ENCODE results near the gene TCF7L1. TPM values are rescaled to one million over a fixed set of nuclear protein-coding genes. Genes with fewer than 3 reads are reported as not detected.
"Not testable (repeated sequence)": the region's sequence is repeated elsewhere in the genome, so short reads cannot be mapped to it uniquely, and the experiment has no call there.

The TCF7L1 gene
- total RNA-seq, 2 experiments from 2014 or later, result 0.07 TPM; not detected in 1

- Mint-ChIP-seq H3K27me3 (ENCODE audit: low read depth) (no peaks in the 10 kb centered on the region), H3K4me1 (ENCODE audit: low read depth) (peaks cover 17% of the 10 kb centered on the region), H3K4me3 (no peak overlapping the region), H3K9me3 (no peaks in the 10 kb centered on the region), H3K27ac (peak overlapping the region; percentile 9), H3K36me3 (ENCODE audit: low read depth) (no peaks in the 10 kb centered on the region)
- intact Hi-C loops (cut with micrococcal nuclease), result no loop called here
- CTCF ChIA-PET, result interaction anchor here (1.2 to 6.9 kb wide), 5 partner anchors 8 to 225 kb away, joined by 3 to 61 read pairs (median 4); no protein-coding TSS in a partner anchor
- no peak for DNase-seq
Observed at GRCh38 chr2:85291425-85292023, 158.3 kb downstream of the TCF7L1 start.

- no peak for DNase-seq
- Mint-ChIP-seq H3K9me3 (no peaks in the 10 kb centered on the region), H3K27ac (no peak overlapping the region), H3K4me1 (ENCODE audit: low read depth) (peaks cover 13% of the 10 kb centered on the region), H3K36me3 (ENCODE audit: low read depth) (no peaks in the 10 kb centered on the region), H3K4me3 (no peak overlapping the region), H3K27me3 (ENCODE audit: low read depth) (no peaks in the 10 kb centered on the region)
- CTCF ChIA-PET, result interaction anchor here (0.6 to 5.7 kb wide), 2 partner anchors 13 to 268 kb away, joined by 5 to 61 read pairs; no protein-coding TSS in a partner anchor
- intact Hi-C loops (cut with micrococcal nuclease), result no loop called here
Observed at GRCh38 chr2:85302121-85302520, 168.9 kb downstream of the TCF7L1 start.

GRCh38 chr2:85303780-85304531, 170.8 kb downstream of the TCF7L1 start:
- Mint-ChIP-seq H3K4me3 (no peak overlapping the region), H3K4me1 (ENCODE audit: low read depth) (peaks cover 20% of the 10 kb centered on the region), H3K9me3 (no peaks in the 10 kb centered on the region), H3K27ac (no peak overlapping the region), H3K27me3 (ENCODE audit: low read depth) (no peaks in the 10 kb centered on the region), H3K36me3 (ENCODE audit: low read depth) (no peaks in the 10 kb centered on the region)
- CTCF ChIA-PET, result interaction anchor here (0.8 kb wide), 1 partner anchor 378 kb away, joined by 3 read pairs; no protein-coding TSS in a partner anchor
- no peak for DNase-seq
- intact Hi-C loops (cut with micrococcal nuclease), result no loop called here

- Mint-ChIP-seq H3K4me3 (peak overlapping the region; percentile 62), H3K9me3 (no peaks in the 10 kb centered on the region), H3K36me3 (ENCODE audit: low read depth) (peaks cover 2% of the 10 kb centered on the region), H3K4me1 (ENCODE audit: low read depth) (peaks cover 36% of the 10 kb centered on the region), H3K27me3 (ENCODE audit: low read depth) (no peaks in the 10 kb centered on the region), H3K27ac (peak overlapping the region; percentile 82)
- intact Hi-C loops (cut with micrococcal nuclease), result no loop called here
- DNase-seq, result no peak
- CTCF ChIA-PET, result no interaction called here
Observed at GRCh38 chr2:85307527-85307897, 174.3 kb downstream of the TCF7L1 start.

- CTCF ChIA-PET, result interaction anchor here (1.5 to 3.5 kb wide), 2 partner anchors 9 to 42 kb away, joined by 4 to 60 read pairs; no protein-coding TSS in a partner anchor
- intact Hi-C loops (cut with micrococcal nuclease), result loop anchor here (2.0 kb wide), 1 partner anchor 21 kb away; no protein-coding TSS in a partner anchor
- H3K36me3 Mint-ChIP-seq (ENCODE audit: low read depth), result peaks cover 2% of the 10 kb centered on the region
- no peaks in the 10 kb centered on the region for H3K27me3 Mint-ChIP-seq (ENCODE audit: low read depth)
- no peak overlapping the region for H3K4me3 Mint-ChIP-seq
- no peak for DNase-seq
- peak overlapping the region; percentile 68 for H3K27ac Mint-ChIP-seq
- no peaks in the 10 kb centered on the region for H3K9me3 Mint-ChIP-seq
- H3K4me1 Mint-ChIP-seq (ENCODE audit: low read depth), result peaks cover 36% of the 10 kb centered on the region
Observed at GRCh38 chr2:85308201-85308600, 175.0 kb downstream of the TCF7L1 start.

GRCh38 chr2:85308896-85309555, 175.8 kb downstream of the TCF7L1 start:
- intact Hi-C loops (cut with micrococcal nuclease), result loop anchor here (2.0 kb wide), 1 partner anchor 20 kb away; no protein-coding TSS in a partner anchor
- Mint-ChIP-seq H3K4me3 (peak overlapping the region; percentile 51), H3K36me3 (ENCODE audit: low read depth) (peaks cover 6% of the 10 kb centered on the region), H3K27ac (peak overlapping the region; percentile 68), H3K9me3 (no peaks in the 10 kb centered on the region), H3K27me3 (ENCODE audit: low read depth) (no peaks in the 10 kb centered on the region), H3K4me1 (ENCODE audit: low read depth) (peaks cover 36% of the 10 kb centered on the region)
- DNase-seq, result no peak
- CTCF ChIA-PET, result interaction anchor here (1.2 to 3.5 kb wide), 4 partner anchors 10 to 383 kb away, joined by 3 to 60 read pairs (median 4); no protein-coding TSS in a partner anchor

GRCh38 chr2:85309699-85310321, 176.6 kb downstream of the TCF7L1 start:
- intact Hi-C loops (cut with micrococcal nuclease), result loop anchor here (2.0 kb wide), 1 partner anchor 19 kb away; no protein-coding TSS in a partner anchor

GRCh38 chr2:85310330-85310729, 177.1 kb downstream of the TCF7L1 start:
- Mint-ChIP-seq H3K27ac (peak overlapping the region; percentile 57), H3K4me3 (peak overlapping the region; percentile 51), H3K36me3 (ENCODE audit: low read depth) (peaks cover 6% of the 10 kb centered on the region), H3K4me1 (ENCODE audit: low read depth) (peaks cover 39% of the 10 kb centered on the region), H3K9me3 (no peaks in the 10 kb centered on the region), H3K27me3 (ENCODE audit: low read depth) (no peaks in the 10 kb centered on the region)
- CTCF ChIA-PET, result interaction anchor here (0.9 to 3.5 kb wide), 3 partner anchors 11 to 385 kb away, joined by 5 to 60 read pairs (median 5); no protein-coding TSS in a partner anchor
- no peak for DNase-seq
- intact Hi-C loops (cut with micrococcal nuclease), result no loop called here

More at GRCh38 chr2:85309699-85310321, 176.6 kb downstream of the TCF7L1 start:
- Mint-ChIP-seq H3K4me3 (peak overlapping the region; percentile 51), H3K27ac (peak overlapping the region; percentile 57), H3K9me3 (no peaks in the 10 kb centered on the region), H3K36me3 (ENCODE audit: low read depth) (peaks cover 6% of the 10 kb centered on the region), H3K4me1 (ENCODE audit: low read depth) (peaks cover 39% of the 10 kb centered on the region), H3K27me3 (ENCODE audit: low read depth) (no peaks in the 10 kb centered on the region)
- CTCF ChIA-PET, result interaction anchor here (0.9 to 3.5 kb wide), 5 partner anchors 11 to 384 kb away, joined by 3 to 60 read pairs (median 5); no protein-coding TSS in a partner anchor
- DNase-seq, result peak; percentile 33

GRCh38 chr2:85312404-85312803, 179.2 kb downstream of the TCF7L1 start:
- H3K36me3 Mint-ChIP-seq (ENCODE audit: low read depth), result peaks cover 10% of the 10 kb centered on the region
- no peaks in the 10 kb centered on the region for H3K9me3 Mint-ChIP-seq
- no peak overlapping the region for H3K4me3 Mint-ChIP-seq
- CTCF ChIA-PET, result interaction anchor here (0.6 to 0.7 kb wide), 3 partner anchors 13 to 722 kb away, joined by 3 to 5 read pairs (median 3); no protein-coding TSS in a partner anchor
- H3K27ac Mint-ChIP-seq, result no peak overlapping the region
- intact Hi-C loops (cut with micrococcal nuclease), result no loop called here
- no peaks in the 10 kb centered on the region for H3K27me3 Mint-ChIP-seq (ENCODE audit: low read depth)
- peaks cover 32% of the 10 kb centered on the region for H3K4me1 Mint-ChIP-seq (ENCODE audit: low read depth)
- DNase-seq, result no peak

- CTCF ChIA-PET, result interaction anchor here (0.6 to 1.8 kb wide), 2 partner anchors 14 to 16 kb away, joined by 4 to 9 read pairs; no protein-coding TSS in a partner anchor
- Mint-ChIP-seq H3K36me3 (ENCODE audit: low read depth) (peaks cover 25% of the 10 kb centered on the region), H3K27me3 (ENCODE audit: low read depth) (no peaks in the 10 kb centered on the region), H3K4me3 (no peak overlapping the region), H3K9me3 (no peaks in the 10 kb centered on the region), H3K27ac (peak overlapping the region; percentile 16), H3K4me1 (ENCODE audit: low read depth) (peaks cover 35% of the 10 kb centered on the region)
- intact Hi-C loops (cut with micrococcal nuclease), result no loop called here
- DNase-seq, result no peak
Observed at GRCh38 chr2:85314884-85315242, 181.7 kb downstream of the TCF7L1 start.

GRCh38 chr2:85315921-85316320, 182.7 kb downstream of the TCF7L1 start:
- H3K36me3 Mint-ChIP-seq (ENCODE audit: low read depth), result peaks cover 36% of the 10 kb centered on the region
- H3K4me1 Mint-ChIP-seq (ENCODE audit: low read depth), result peaks cover 37% of the 10 kb centered on the region
- CTCF ChIA-PET; H3K27ac Mint-ChIP-seq; H3K9me3 Mint-ChIP-seq; DNase-seq; H3K4me3 Mint-ChIP-seq; H3K27me3 Mint-ChIP-seq (ENCODE audit: low read depth); intact Hi-C loops (cut with micrococcal nuclease): not testable (repeated sequence)

Measured in activated naive CD4-positive, alpha-beta T cell treated with anti-CD3 and anti-CD28 coated beads for 36 hours (primary cell).